ENCODE results near the gene PHF8. TPM values are rescaled to one million over a fixed set of nuclear protein-coding genes. Genes with fewer than 3 reads are reported as not detected.

The PHF8 gene
- polyA plus RNA-seq, 4 donors, result 27.1 to 35.0 (median 28.5) TPM

DNA sequence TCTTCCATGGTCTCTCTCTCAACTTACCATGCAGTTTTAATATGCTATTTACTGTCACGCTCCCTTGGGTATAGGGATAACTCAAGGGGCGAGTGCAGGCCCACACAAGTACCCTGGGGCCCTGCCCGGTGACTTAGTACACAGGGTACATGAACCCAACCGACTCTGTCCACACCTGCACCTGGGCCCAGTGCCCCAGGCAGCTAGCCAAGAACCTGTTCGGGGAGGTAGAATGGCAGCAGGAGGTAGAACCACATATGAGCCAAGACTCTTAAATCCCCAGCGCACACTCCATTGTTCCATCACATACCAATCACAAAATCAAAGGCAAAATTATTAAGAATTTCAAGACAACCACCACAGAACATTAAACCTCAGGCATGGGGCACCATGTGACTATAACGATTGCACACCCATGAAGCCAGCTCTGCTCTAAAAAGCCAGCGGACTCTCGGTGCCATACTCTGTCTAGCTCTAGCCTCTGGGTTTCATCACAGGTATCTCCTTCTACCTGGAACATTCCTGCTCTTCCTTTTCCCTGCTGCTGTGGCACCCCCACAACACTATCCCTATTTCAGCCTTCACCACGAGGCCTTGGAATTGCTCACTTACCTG lies 14.6 kb downstream of the PHF8 start:
- peak in 1 of 4 donors; percentile 10 for DNase-seq (ENCODE audit: low read depth in 4 of 4, low spot score in 3 of 4)

DNA sequence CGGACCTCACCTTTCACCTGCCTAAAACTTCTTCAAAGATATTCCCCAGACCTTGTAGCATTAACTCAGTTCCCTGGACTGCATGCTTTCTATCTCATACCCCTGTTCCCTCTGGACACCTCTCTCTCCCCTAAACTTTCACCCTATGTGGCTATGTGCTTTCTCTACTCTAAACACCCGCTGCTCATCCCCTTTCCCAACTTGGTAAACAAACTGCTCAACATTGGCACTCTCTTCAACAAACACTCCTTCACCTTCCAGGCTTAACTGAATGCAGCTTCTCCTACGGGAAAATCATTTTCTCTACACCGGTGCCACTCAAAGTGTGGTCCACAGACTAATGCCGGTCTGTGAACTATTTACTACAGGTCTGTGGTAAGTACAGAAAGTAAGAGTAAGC lies 19.9 kb downstream of the PHF8 start:
- DNase-seq (ENCODE audit: low read depth in 4 of 4, low spot score in 3 of 4), result no peak

DNA sequence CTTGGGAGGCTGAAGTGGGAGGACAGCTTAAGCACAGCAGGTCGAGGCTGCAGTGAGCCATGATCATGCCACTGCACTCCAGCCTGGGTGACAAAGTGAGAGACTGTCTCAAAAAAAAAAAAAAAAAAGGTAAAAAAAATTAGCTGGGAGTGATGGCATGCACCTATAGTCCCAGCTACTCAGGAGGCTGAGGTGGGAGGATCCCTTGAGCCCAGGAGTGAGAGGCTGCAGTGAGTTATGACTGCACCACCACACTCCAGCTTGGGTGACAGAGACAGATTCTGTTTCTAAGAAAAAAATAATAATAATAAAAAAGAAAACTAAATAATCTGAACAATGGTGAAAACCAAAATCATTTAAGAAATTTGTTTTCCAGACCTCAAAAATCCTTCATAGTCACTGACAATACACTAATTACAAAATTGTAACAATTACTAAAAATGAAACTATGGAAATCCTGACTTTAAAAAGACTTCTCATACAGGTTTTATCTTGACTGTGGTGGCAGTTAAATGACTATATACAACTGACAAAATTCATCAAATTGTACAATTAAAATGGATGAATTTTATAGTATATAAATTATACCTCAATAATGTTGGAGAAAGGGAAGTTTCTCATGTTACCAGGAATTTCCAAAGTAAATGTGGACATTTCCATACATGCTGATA lies 31.3 kb downstream of the PHF8 start:
- no peak for DNase-seq (ENCODE audit: low read depth in 4 of 4, low spot score in 3 of 4)

DNA sequence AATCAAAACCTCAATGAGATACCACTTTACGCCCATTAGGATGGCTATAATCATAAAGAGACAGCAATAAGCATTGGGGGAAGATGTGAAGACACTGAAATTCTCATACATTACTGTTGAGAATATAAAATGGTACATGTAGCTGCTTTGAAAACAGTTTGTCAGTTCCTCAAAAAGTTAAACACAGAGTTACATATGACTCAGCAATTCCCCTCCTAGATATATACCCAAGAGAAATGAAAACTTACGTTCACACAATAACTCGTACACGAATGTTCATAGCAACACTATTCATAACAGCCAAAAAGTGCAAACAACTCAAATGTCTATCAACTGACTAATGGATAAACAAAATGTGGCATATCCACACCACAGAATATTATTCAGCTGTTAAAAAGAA lies 36.6 kb downstream of the PHF8 start:
- no peak for DNase-seq (ENCODE audit: low read depth in 4 of 4, low spot score in 3 of 4)

DNA sequence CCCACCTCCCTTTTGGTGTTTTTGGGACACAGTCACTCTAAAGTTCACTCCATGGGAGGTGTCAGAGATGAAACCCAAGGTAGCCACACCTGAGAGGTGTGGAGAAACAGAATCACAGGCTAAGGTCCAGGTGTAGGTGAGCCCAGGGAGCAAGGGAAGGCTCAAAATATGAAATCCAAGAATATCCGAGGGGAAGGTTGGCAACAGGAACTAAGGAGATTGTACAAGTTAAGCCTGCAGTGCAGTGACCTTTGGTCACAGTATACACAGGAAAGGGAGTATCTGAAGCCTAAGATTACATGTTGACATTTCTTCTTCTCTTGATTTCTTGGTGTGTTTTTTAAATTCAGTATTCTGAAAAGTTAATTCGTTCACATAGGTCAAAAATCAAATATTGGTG lies 46.5 kb downstream of the PHF8 start:
- DNase-seq (ENCODE audit: low read depth in 4 of 4, low spot score in 3 of 4), result no peak

DNA sequence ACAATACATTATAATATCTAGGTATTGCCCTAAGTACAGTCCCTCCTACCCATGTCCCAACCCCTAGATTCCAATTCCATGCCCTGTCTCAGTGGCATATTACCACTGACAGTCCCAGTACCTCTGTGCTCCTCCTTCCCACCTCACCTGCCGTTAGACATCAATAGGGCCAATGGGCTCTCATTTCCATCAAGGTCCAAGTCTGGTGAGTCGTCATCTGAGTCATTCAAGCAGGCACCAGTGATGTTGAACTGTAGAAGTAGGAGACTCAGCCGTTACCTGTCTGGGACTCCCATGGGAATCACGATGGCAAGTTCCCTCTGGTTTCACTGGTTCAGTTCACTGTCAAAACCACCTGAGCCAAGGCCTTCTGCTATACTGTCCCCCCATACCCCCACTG lies 51.7 kb downstream of the PHF8 start:
- no peak for DNase-seq (ENCODE audit: low read depth in 4 of 4, low spot score in 3 of 4)

DNA sequence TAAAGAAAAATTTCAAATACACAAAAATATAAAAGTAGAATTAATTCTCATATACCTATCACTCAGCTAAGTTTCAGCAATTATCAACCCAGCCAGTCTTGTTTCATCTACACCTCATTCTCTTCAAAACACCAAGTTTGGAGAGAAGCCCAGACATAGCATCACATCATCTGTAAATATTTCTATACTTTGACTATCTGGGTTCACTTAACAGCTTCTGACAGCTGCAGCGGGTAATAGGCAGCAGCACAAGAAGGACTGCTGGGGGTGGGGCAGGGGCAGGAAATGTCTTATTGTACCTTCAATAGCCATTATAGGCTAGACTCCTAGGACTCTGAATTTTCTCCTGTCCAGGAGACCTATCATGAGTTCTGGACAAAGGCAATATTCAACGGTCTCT lies 54.1 kb downstream of the PHF8 start:
- DNase-seq (ENCODE audit: low read depth in 4 of 4, low spot score in 3 of 4), result no peak

DNA sequence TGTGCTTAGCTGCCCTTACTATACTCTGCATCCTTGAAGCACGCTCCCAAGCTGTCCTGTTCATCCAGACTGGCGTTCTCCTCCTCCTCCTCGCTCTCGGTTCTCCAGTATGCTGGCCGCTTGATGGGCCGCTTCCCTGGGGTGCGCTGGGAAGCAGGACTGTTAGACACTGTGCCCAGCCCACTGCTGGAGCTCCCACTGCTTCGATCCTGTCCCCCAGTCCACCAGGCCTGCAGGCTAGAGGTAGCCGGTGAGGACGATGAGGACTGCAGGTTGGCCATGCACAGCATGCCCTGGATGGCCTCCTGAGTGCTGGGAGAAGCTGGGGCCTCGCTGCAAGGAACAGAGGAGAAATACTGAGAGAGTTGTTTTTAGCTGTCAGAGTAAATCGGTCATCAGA lies 59.4 kb downstream of the PHF8 start:
- DNase-seq (ENCODE audit: low read depth in 4 of 4, low spot score in 3 of 4), result no peak

DNA sequence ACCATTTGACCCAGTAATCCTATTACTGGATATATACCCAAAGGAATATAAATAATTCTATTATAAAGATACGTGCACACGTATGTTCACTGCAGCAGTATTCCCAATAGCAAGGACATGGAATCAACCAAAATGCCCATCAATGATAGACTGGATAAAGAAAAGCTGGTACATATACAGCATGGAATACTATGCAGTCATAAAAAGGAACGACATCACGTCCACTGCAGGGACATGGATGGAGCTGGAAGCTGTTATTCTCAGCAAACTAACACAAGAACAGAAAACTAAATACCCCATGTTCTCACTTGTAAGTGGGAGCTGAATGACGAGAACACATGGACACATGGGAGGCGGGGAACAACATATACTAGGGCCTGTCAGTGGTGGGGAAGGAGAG lies 69.7 kb downstream of the PHF8 start:
- DNase-seq (ENCODE audit: low read depth in 4 of 4, low spot score in 3 of 4), result no peak

DNA sequence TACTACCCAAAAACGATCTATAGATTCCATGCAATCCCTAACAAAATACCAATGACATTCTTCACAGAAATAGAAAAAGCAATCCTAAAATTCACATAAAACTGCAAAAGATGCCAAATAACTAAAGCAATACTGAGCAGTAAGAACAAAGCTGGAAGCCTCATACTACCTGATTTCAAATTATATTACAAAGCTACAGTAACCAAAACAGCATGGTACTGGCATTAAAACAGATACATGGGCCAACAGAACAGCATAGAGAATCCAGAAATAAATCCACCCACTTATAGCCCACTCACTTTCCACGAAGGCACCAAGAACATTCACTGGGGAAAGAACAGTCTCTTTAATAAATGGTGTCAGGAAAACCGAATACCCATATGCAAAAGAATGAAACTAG lies 74.7 kb downstream of the PHF8 start:
- DNase-seq (ENCODE audit: low read depth in 4 of 4, low spot score in 3 of 4), result no peak

DNA sequence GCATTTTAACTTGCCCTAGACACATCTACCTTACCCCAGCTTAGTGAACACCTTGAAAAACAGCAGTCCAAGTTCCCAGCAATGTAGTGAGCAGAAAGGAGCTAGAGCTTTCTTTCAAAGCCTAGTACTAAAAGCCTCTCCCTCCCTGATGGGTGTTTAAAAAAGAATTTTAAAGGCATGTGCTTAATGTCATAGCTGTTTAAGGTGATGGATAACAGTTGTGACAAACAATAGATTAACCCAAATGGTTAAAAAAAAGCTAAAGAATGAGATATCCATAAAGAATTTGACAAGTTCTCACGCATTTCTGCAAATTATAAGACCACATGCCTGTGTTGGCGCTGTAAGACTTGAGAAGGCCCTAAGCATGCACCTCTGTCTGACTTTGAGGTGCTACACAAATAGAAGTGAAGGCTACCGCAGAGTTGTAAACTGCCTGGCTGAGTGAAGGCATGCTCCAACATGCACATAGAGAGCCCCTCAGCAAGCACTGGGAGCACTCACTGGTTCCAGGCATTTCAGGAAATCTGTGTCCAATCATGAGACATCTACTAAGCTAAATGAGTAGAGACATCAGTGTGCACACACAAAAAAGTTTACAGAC lies 94.0 kb downstream of the PHF8 start:
- DNase-seq (ENCODE audit: low read depth in 4 of 4, low spot score in 3 of 4), result no peak

DNA sequence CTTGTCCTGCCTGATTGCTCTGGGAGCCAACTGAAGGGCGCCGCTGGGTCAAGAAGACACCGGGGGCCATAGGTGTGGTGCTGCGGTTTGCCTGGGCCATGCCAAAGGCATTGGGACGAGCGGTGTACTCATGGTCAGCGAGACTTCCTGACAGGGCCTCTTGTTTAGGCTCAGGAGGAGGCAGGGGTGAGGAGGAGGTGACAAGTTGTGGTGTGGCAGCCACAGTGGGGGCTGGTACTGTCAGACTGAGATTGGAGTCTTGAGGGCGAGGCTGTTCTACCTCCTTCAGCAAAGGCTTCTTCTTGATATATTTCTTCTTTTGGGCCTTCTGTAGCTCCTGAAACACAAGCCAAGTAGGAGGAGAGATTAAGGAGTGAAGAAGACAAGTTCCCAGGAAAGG lies 104.1 kb downstream of the PHF8 start:
- DNase-seq (ENCODE audit: low read depth in 4 of 4, low spot score in 3 of 4), result no peak

DNA sequence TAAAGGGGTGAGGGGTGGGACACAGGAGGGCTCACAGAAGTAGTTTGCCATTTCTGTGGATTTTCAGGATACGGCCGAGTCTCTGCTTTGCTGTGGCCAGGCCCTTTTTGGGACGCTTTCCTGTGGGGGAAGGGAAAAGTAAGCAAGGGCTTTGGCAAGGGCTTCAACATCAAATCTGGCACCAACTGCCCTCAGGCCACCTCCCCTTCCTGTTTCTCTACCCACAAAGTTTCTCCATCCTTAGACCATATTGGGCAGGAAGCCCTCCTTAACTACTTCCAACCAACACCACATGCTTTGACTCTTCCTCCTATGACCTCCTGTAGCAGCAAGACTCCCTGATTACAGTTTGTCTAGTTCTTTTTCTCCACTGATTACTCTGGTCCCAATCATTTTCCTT lies 105.1 kb downstream of the PHF8 start:
- no peak for DNase-seq (ENCODE audit: low read depth in 4 of 4, low spot score in 3 of 4)

DNA sequence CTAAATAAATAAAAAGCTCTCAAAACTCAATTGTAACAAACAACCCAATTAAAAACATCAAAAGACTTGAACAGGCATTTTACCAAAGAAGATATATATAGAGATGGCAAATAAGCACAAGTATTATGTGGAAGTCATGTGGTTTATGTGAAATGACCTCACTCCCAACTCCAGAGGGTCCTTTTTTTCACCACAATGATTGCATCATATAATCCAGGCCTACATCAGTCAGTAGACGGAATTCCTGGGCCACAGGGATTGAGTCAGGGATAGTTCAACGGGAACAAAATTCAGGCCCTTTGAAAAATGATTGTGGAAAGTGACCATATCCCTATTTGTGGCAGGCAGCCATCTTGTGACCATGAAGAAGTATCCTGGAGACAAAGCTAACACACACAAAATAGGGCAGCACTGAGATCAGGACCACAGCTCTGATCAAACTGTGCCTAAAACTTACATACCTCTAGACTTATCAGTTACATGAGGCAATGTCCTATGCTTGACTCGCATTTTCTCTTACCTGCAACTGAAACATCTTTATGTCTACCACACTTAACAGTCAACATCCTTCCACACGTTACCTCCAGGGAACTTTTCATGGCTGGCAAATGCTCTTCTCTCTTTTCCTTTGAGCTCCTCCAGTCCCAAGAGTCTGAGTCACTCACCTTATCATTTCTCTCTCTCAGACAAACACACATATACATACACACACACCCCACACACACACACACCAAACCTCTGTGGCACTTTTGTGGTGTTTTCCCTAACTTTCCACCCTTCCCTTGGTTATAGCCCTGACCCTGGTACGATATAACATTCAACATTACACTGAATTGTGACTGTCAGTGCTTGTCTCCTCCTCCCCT lies 113.5 kb downstream of the PHF8 start:
- DNase-seq (ENCODE audit: low read depth in 4 of 4, low spot score in 3 of 4), result no peak

DNA sequence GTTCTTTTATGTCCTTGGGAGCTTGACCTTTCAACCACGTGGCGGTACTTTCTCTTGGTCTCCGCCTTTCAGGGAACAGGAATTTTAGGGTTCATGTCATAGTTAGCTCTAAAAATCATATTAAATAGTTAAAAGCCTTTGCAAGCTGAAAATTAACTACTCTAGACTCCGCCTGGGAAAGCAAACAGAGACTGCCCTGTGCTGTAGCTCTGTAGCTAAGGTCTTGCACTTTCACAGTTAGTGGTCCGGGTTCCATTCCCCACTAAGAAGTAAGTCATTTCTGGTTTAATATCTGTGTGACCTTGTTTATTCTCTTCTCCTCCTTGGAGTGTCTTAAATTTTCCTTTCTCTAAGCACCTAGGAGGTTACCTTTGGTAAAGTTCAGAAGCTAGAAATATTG lies 118.2 kb downstream of the PHF8 start:
- DNase-seq (ENCODE audit: low read depth in 4 of 4, low spot score in 3 of 4), result no peak

DNA sequence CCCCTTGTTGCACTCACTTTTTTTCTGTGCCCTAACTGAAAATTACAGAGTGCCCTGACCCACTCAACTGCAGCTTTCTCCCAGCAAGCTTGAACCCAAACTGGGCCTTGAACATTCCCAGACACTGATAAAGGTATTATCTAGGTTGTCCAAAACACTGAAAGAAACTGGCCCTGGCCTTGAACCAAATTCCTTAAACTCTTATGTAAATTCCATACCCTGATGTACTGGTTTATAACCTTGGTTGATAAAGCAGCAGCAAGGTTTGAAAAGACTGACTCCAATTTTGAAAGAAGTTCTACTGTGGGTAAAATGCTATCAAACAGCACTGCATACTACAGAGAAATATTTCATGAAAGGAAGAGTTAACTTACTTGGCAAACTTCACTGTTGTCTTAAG lies 125.6 kb downstream of the PHF8 start:
- DNase-seq (ENCODE audit: low read depth in 4 of 4, low spot score in 3 of 4), result no peak

DNA sequence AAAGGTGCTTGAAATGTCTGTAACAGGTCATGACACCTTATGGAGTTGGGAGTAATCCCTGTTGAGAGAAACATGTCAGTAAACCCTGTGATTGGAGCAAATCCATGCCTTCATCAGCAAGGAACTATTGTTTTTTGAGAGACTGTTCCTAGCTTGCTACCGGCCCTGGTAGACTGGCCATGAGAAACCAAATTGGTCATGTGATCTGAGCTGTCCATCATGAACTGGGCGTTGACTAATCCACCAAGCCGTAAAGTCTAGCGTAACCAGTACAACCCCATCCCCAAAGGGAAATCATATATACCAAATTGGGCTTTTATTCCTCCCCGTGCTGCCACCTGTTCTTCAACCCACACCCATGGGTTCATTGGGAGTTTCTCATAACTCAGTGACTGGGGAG lies 143.7 kb downstream of the PHF8 start:
- no peak for DNase-seq (ENCODE audit: low read depth in 4 of 4, low spot score in 3 of 4)

DNA sequence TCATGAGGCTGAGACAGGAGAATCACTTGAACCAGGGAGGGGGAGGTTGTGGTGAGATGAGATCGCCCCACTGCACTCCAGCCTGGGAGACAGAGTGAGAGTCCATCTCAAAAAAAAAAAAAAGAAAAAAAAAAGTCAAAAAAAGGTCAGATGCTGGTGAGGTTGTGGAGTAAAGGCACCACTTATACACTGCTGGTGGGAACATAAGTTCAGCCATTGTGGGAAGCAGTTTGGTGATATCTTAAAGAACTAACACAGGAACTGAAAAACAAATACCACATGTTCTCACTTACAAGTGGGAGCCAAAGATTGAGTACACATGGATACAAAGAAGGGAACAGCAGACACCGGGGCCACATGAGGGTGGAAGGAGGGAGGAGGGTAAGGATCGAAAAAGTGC lies 149.0 kb downstream of the PHF8 start:
- DNase-seq (ENCODE audit: low read depth in 4 of 4, low spot score in 3 of 4), result no peak
